ENCODE data around the gene MRPL33.
A peak's percentile ranks its signal among the peaks of the same experiment; 100 is the strongest.
"Not testable (repeated sequence)": the region's sequence is repeated elsewhere in the genome, so short reads cannot be mapped to it uniquely, and the experiment has no call there.

Gene MRPL33

DNA sequence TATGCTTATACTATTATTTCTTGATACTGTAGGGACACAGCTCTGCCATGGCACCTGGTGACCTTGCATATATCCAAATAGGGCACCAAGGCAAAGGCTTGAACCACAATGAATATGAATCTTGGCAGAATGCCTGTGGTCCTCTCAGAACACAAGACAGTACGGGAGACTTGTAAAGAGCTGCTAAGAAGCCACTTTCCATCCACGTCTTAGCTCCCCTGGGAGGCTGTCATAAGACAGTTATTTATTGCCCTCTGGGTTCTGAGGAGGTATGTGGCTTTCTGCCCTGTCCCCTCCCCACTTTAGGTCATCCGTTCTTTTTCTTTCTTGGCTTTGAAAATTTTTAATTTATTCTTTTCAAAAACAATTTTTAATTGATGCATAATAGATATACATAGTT is 29.8 kb upstream of the MRPL33 start:
- no peak for DNase-seq (ENCODE audit: low spot score)

DNA sequence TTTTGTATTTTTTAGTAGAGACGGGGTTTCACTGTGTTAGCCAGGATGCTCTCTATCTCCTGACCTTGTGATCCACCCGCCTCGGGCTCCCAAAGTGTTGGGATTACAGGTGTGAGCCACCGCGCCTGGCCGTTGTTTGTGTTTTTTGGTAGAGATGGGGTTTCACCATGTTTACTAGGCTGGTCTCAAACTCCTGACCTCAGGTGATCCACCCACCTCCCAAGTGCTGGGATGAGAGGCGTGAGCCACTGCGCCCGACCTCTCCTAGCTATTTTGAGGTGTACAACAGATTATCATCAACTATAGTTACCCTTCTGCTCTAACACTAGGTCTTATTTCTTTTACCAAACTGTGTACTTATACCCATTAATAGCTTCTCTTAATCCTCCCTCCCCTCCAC is 28.9 kb upstream of the MRPL33 start:
- DNase-seq (ENCODE audit: low spot score): no peak

DNA sequence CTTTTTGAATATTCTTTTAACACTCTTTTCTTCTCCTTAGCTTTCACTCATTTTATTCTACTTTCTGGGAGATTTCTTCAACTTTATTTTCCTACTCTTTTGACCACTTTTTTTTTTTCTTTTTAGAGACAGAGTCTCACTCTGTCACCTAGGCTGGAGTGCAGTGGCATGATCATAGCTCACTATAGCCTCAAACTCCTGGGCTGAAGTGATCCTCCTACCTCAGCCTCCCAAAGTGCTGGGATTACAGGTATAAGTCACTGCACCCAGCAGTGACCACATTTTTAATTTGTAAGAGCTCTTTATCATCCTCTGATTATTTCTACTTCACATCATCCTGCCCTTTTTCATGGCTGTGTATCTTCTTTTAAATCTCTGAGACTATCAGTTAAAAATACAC is 26.0 kb upstream of the MRPL33 start:
- not testable (repeated sequence) for DNase-seq (ENCODE audit: low spot score)

DNA sequence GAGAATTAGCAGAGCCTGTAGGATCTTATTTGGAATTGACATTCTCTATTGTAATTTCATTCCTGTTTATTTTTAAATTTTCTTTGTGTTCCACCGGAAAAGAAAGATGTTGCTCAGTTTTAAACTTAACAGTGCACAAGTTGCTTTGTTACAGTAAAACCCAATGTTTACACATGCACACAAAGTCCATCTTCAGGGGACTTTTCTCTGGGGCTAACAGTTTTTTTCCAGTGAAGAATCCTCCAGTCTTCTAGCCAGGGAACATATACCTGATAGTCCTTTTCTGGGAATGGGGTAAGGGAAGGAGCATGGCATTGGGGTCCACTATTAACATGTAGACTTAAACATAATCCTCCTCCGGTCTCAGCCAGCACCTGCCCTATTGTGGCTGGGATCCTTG is 25.2 kb upstream of the MRPL33 start:
- DNase-seq (ENCODE audit: low spot score): no peak

DNA sequence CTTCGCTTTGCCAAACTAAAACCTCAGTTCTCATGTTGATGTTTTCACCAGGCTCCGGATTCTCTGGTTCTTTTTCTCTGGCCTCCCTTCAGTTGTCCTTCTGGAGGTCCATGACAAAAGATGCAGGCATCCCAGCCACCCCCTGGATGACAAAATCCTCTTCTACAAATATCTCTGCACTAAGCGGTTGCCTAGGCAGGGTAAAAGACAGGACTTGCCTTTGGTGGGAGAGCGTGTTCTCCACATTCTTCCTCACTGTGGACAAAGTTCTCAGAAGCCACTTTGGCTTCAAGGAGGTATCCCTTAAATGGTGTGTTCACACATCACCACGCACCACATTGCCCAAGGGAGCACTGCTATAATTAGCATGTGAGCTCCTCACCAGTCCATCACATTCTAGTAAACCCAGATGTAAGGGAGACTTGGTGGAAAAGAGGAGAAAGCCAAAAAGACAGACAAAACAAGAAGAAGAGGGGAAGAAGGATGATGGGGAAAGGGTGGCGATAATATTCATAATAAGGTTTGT is 23.6 kb upstream of the MRPL33 start:
- DNase-seq (ENCODE audit: low spot score): no peak

DNA sequence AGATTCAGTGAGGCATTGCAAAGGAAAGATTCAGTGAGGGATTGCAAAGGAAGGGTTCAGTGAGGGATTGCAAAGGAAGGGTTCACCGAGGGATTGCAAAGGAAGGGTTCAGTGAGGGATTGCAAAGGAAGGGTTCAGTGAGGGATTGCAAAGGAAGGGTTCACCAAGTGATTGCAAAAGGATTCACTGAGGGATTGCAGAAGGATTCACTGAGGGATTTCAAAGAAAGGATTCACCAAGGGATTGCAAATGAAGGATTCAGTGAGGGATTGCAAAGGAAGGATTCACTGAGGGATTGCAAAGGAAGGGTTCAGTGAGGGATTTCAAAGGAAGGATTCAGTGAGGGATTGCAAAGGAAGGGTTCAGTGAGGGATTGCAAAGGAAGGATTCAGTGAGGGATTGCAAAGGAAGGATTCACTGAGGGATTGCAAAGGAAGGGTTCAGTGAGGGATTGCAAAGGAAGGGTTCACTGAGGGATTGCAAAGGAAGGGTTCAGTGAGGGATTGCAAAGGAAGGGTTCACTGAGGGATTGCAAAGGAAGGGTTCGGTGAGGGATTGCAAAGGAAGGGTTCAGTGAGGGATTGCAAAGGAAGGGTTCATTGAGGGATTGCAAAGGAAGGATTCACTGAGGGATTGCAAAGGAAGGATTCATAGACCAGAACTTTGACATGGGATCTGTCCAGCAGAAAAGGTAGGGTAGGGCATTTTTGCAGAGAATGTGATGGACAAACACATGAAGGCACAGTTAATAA is 22.5 kb upstream of the MRPL33 start:
- DNase-seq (ENCODE audit: low spot score): not testable (repeated sequence)

DNA sequence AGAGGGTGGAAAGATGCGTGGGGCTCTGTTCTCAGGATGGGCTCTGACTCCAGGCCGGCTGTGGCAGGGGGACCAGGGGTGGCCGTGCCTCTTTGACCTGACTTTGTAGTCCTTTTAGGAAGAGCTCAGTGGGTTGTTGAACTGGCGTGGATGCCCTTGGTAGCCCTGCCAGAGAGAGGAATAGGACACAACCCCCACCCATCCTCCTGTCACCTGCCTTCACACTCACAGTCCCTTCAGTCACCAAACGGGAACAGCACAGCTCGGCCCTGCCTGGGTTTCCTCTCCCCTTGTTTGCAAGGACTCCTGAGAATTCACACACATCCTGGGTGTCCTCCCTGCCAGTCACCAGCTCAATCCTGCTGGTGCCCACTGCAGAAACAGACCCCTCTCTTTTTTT is 20.1 kb upstream of the MRPL33 start:
- no peak for DNase-seq (ENCODE audit: low spot score)

DNA sequence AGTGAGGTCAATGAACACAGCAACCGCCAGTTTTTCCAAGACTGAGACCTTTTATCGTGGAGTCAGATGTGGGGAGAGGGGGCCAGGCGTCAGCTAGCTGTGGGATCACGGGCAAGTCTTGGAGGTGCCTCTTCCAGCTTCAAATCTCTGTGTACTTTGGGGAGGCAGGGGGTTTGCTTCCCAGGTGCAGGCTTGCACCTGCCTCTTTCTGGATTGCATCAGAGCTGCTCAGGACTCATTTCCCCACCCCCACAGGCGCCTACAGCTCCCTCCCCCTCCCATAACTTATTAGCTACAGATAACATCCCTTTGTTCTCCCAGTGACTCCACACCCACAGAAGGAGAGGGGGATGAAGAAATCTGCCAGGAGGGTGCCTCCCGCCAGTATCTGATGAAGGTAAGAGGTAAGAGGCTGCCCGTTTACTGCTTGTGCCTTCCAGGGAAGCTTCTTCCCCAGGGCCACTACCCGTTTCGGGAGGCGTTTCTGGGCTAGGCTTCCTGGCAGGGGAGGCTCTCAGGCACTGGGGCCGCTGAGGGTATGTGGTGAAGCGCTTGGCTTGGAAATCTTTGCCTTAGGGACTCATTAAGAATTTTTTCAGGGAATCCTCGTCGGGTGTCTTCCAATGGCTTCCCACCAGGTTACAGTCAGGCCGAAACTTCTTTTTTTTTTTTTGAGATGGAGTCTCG is 18.8 kb upstream of the MRPL33 start:
- DNase-seq (ENCODE audit: low spot score): no peak

DNA sequence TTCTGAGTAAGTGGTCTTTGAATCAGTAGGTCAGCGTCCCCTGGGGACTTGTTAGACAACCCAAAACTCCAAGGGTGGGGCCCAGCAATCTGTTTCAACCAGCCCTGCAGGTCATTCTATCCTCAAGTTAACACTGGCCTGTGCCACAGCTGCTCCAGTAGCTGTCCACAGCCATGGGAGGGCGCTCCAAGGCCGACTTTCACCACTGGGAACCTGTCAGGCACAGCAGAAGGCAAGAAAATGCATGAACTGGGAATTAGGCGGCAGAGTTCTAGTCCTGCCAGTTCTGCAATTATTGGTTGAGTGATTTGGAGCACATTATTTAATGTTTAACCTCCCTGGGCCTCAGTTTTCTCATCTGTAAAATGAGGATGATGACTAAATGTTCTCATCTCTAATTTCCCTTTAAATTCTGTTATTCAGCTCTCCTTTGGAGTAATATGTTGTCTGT is 17.4 kb upstream of the MRPL33 start:
- DNase-seq (ENCODE audit: low spot score): peak; percentile 57

DNA sequence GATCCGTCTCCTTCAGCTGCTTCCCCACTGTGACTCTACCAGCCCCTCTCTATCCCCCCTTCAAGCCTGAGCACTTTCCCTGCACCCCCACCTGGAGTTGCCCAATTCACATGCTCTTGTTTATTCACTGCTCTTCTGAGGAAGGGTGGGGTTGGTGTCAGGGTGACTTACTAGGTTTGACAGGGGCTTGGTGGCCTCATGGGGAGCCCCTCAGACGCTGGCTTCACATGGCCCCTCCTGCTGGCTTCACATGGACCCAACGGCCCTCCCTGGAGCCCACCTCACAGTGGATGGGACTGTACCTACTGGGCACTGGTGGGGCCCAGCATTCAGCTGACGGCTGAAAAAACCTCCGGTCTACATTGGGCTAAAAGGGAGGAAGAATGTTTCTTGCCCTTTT is 16.7 kb upstream of the MRPL33 start:
- DNase-seq (ENCODE audit: low spot score): no peak

DNA sequence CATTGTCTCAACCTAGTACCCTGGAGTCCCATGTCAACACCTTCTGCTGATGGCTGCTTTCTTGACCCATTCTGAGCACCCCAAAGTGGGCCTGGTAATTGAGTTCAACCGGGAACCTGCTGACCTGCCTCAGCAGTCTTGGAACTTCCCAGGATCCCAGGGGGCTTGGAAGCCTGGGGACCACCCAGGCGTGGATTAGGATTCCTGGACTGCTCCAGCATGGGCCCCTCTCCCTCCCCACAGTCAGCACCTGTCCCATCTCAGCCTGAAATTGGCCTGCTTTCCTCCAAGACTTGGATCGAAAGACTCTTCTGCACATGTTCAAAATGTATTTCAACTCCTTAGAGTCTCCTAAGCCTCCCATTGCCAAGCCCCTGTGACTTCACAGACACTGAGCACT is 15.4 kb upstream of the MRPL33 start:
- no peak for DNase-seq (ENCODE audit: low spot score)

DNA sequence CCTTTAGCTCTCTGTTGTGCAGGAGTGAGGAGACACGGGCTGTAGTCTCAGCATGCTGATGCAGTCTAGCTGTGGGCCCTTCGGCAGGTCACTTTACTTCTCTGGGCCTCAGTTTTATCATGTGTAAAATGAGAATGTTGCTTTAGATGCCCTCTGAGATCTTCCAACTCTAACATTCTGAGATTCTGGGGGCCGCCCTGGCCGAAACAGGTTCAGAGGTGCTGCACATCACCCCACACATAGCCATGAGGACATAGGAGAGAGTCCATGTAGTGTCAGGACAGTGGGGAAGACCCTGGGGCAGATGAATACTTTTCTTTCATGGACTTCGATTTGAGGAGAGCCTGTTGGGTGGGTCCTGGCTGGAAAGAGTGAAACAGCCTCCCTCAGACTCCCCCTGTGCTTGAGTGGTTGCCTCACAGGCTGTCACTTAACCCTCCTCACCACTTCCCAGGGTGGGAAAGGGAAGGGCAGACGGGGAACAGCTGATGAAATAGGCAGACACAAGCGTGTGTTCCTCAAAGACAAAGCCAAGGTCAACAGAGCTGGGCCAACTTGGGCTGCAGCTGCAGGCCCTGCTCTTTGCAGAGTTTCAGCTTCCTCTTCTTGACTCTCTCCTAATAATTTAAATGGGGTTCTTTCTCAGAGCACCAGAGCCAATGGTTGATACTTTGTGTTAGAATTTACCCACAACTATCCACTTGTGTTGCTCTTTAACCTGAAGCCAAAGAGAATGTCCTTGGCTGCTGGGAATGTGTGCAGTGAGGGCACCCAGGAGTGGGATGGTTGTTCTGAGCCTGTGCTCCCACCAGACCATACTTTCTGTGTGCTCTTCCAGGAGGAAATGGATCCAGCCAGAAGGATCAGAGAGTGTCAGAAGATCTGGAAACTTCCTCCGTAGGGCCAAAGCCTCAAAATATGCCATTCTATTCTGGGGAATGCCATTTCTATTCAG is 14.7 kb upstream of the MRPL33 start:
- DNase-seq (ENCODE audit: low spot score): no peak

DNA sequence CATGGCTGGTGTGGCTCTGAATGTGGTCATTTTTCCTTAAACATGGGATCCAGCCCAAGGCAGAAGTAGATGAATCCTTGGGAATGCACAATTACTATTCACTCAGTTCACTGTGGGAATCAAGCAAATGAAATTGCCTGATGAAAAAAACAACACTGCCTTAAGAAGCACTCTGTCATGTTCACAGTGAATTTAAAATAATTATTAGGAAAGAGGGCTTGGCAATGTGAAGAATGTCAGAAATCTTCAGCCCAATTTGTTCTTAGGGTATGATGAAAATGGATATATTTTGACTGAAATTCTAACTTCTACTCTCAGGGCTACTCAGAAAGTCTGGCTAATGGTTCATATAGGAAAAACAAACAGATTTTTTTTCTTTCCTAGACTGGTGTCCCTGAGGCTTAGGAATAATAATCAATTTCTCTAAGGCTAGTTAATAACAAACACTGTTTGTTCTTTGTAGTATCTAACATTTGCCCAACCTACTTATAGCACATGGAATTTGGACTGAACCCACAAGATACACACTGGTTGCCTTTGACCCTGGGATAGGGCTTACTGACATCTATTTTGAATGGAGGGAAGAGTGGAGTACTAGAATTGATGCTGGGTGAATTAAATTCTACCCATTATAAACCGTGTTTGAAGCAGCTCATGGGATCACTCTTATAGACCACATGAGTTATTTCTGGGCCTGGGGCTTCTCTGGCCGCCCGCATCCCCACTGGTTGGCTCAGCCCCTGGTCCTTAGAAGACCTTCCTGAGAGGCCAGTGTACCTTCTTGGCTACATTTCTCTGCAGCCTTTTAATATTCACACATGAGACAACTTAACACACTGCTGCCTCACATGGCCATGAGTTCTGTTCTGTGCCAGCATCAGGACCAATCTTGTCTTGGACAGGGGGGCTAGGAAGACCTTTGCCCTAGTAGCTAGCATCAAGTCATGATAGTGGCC is 8.3 kb upstream of the MRPL33 start:
- DNase-seq (ENCODE audit: low spot score): no peak

DNA sequence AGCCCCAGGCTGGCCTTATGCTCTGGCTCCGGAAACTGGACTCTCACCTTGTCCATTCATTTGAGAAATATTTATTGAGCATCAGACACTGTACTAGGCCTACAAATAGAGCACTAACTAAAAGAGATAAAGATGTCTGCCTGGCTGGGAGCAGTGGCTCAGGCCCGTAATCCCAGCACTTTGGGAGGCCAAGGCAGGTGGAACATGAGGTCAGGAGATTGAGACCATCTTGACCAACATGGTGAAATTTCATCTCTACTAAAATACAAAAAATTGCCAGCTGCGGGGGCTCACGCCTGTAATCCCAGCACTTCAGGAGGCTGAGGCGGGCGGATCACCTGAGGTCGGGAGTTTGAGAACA is 7.6 kb upstream of the MRPL33 start:
- no peak for DNase-seq (ENCODE audit: low spot score)

DNA sequence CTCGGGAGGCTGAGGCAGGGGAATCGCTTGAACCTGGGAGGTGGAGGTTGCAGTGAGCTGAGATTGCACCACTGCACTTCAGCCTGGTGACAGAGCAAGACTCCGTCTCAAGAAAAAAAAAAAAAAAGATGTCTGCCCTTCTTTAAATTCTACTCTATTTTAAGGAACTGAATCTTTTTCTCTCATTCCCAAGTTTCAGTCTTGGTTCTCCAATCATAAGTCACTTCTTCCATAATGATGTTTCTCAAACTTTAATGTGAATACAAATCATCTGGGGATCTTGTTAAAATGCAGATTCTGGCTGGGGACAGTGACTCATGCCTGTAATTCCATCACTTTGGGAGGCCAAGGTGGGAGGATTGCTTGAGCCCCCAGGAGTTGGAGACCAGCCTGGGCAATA is 7.0 kb upstream of the MRPL33 start:
- not testable (repeated sequence) for DNase-seq (ENCODE audit: low spot score)

DNA sequence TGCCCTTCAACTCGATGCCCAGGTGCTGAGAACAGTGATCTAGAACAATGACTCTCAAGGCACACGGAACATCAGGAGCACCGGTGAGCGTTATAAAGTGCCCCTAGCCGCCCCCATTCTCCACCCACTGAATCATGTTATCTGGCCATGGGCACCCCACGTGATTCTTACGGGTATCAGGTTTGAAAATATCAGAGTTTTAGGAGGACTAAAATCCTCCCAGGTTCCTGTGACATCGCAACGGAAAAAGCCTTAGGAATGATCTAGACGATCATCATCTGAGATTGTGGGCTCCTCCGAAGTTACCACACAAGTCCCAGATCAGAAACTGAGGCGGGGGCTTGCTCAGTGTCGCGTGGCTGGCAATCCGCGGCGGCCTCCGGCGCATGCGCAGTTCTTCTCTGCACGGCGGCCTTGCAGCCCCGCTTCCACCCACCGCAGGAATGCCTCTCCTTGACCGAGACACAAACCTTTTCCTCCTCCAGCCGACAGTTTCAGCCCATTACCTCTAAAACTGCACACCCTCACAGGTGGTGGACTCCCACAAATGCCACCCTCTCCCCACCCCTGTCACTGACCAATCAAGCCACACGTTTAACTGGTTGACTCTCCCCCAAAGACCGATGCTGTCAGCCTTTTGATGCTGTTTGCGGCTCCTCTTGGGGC is 5.8 kb upstream of the MRPL33 start:
- no peak for DNase-seq (ENCODE audit: low spot score)

DNA sequence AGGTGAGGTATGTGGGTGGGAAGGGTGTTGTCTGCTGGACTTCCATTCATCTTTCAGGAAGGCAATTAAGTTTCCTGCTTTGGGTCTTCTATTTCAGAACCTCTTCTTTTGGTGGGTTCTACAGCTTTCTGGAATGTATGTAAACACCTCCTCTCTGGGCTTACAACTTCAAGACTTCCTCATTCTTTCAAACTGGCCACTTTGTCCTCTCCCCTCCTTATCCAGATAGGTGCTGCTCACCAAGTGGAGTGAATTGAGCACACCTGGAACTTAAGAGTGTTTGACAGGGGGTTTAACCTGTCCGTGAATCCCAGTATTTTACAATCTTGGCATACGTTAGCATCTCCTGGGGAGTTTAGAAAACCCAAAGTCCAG is 5.2 kb upstream of the MRPL33 start:
- DNase-seq (ENCODE audit: low spot score): no peak

DNA sequence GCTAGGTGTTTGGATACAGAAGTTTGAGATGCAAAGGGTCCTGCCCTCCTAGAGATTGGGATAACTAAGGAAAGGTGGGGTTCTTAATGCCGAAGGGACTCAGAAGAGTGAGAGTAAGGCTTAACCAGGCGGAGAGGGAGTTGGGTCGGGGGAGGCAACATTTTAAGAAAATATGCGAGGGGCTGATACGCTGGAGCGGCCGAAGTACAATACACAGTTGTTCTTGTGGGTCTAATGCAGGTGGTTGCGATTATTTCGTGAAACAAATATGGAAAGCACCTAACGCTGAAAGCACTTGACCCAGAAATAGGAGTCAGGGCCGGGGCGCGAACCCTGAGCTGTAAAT is 344 bp upstream of the MRPL33 start:
- DNase-seq (ENCODE audit: low spot score): no peak

DNA sequence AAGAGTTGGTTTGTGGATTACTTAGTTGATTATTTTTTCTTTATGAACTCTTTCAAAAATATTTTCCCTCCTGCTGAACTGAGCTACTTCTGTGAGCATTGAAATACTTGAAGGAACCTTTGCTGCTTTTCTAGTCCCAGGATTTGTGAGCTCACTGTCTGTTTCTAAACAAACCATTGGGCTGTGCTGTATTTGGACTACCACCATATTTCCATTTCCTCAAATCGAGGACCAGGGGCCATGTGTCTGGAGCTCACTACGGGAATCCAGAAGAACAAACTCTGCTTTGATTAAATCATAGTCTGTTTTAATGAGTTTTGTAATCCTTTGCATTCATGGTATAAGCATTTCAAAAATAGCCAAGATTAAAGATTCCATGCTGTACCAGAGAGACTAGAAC is 1.3 kb downstream of the MRPL33 start:
- no peak for DNase-seq (ENCODE audit: low spot score)

DNA sequence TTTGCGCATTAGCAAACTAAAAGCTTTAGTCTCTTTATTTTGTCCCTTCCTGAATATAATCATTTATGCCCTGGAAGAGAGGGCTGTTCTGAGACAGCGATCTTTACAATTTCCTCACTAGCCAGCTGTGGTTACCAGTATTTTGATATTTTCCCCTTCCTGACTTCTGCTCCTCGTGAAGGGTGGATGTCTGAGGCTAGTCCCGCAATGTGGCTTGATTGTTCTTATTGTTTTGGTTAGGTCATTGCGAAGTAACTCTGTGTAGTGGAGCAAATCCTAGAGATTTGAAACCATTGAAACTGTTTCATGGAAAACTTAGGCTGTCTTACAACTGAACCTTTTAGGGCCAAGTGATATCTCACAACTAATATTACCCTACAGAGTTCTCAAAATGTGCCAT is 2.4 kb downstream of the MRPL33 start:
- no peak for DNase-seq (ENCODE audit: low spot score)

DNA sequence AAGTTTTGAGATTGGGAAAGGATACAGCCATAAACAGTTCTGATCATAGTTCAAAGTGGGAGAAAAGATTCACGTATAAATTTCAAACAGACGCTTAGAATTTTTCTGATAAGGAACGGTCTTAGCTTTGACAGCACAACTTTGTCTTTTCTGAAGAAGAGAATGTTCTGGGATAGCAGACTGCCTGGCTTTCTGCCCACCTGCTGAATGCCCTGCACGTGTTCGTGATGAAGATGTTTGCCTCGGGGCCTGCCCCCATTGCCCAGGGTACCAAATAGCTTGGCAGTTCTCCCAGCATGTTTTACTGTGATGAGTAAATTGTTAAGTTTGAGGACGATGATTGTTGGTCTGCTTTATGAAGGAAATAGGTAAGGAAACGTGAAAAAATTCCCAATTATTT is 4.6 kb downstream of the MRPL33 start:
- no peak for DNase-seq (ENCODE audit: low spot score)

All from COLO829 (cell line).